HCT116 (cell line): ENCODE results near the gene SCN4A. TPM values are rescaled to one million over a fixed set of nuclear protein-coding genes. Genes with fewer than 3 reads are reported as not detected.

ENCODE experiments used
- ATAC-seq: fragments of 200-7000 bp; cut with Tn5 transposase; 2 replicates; pipeline ENCODE4 v1.9.1; 2020; ENCODE audit warnings: mild to moderate bottlenecking, moderate library complexity
- BruUV-seq: library from RNA; stranded (reverse); fragments of 400-500 nt; replicated peaks from 2 replicates; lab custom pipeline; 2021; lab: Mats Ljungman, UMichigan
- CTCF ChIA-PET: fragments of 300-600 bp; sonication (Branson Sonifier 250); formaldehyde crosslinking; loops from one replicate; lab custom pipeline; 2021; ENCODE audit warnings: antibody characterized with exemption; lab: Charles Lee
- POLR2A ChIA-PET: fragments of 300-600, 350-600 bp; sonication (Branson Sonifier 250); formaldehyde crosslinking; loops from one replicate; lab custom pipeline; 2021; ENCODE audit warnings: antibody characterized with exemption; lab: Charles Lee
- RAD21 ChIA-PET, 2 experiments: fragments of 300-600 bp; sonication (Branson Sonifier 250); formaldehyde crosslinking; loops; one replicate each; lab custom pipeline; 2023; ENCODE audit warnings: low total read pairs in 2 of 2; ENCODE audit not compliant: uncharacterized antibody in 2 of 2, unreplicated experiment in 2 of 2, low non-redundant PET in 1 of 2; lab: Charles Lee
- DNase-seq: peaks from one replicate; pipeline ENCODE4 v3.0.0-alpha.2; 2010; ENCODE audit warnings: low read depth, low spot score
- H2AFZ ChIP-seq: fragments of 200-600 bp; shearing (Covaris generic), sonication (generic); 2 replicates; pipeline ENCODE4 v1.6.1; 2017; ENCODE audit warnings: low read depth, mixed run types, mixed read lengths, antibody characterized with exemption, low read length; ENCODE audit not compliant: poor library complexity, severe bottlenecking
- H3K27ac ChIP-seq: 2 replicates; pipeline ENCODE4 v1.5.1; 2012; ENCODE audit warnings: low read depth, low read length
- H3K27me3 ChIP-seq: fragments of 200-600 bp; sonication (generic); 2 replicates; pipeline ENCODE4 v1.6.1; 2016; ENCODE audit warnings: mixed run types, low read length, mixed read lengths; ENCODE audit not compliant: insufficient read depth
- H3K36me3 ChIP-seq, 2 experiments: fragments of 200-500 bp in 1 of 2; fragments of 200-600 bp in 1 of 2; sonication (Bioruptor generic) in 1 of 2; sonication (generic) in 1 of 2; 2 replicates each; pipeline versions ENCODE4 v1.5.1 to v1.6.1; 2014 to 2016; ENCODE audit warnings: low read length in 2 of 2, inconsistent platforms in 1 of 2, mixed read lengths in 1 of 2, mixed run types in 1 of 2; ENCODE audit not compliant: insufficient read depth in 2 of 2, control insufficient read depth in 1 of 2
- H3K4me1 ChIP-seq, 2 experiments: fragments of 200-600 bp in 1 of 2; sonication (generic) in 1 of 2; 2 replicates each; pipeline versions ENCODE4 v1.5.1 to v1.6.1; 2012 to 2017; ENCODE audit warnings: low read length in 2 of 2, inconsistent platforms in 1 of 2, mild to moderate bottlenecking in 1 of 2, mixed read lengths in 1 of 2, mixed run types in 1 of 2, moderate library complexity in 1 of 2; ENCODE audit not compliant: insufficient read depth in 2 of 2, control insufficient read depth in 1 of 2
- H3K4me2 ChIP-seq: fragments of 200-600 bp; sonication (generic); 2 replicates; pipeline ENCODE4 v1.6.1; 2017; ENCODE audit warnings: mixed run types, low read length, mixed read lengths
- H3K4me3 ChIP-seq, 2 experiments: fragments of 200-600 bp in 1 of 2; sonication (generic) in 1 of 2; replicated peaks in 1 of 2; 2 replicates each; pipeline ENCODE4 v1.5.1; 2011 to 2016; ENCODE audit warnings: low read length in 2 of 2, control low read depth in 1 of 2, low read depth in 1 of 2, mild to moderate bottlenecking in 1 of 2, mixed read lengths in 1 of 2, mixed run types in 1 of 2
- H3K79me2 ChIP-seq: fragments of 200-600 bp; sonication (generic); 2 replicates; pipeline ENCODE4 v1.6.1; 2017; ENCODE audit warnings: mild to moderate bottlenecking, mixed run types, low read length, moderate library complexity, mixed read lengths; ENCODE audit not compliant: insufficient read depth
- H3K9ac ChIP-seq: fragments of 200-600 bp; sonication (generic); 2 replicates; pipeline ENCODE4 v1.6.1; 2016; ENCODE audit warnings: low read length, mixed read lengths
- H3K9me2 ChIP-seq: fragments of 200-600 bp; sonication (generic), shearing (Covaris generic); 2 replicates; pipeline ENCODE4 v1.6.1; 2017; ENCODE audit warnings: mixed run types, mild to moderate bottlenecking, moderate library complexity; ENCODE audit not compliant: insufficient read depth
- H3K9me3 ChIP-seq, 2 experiments: fragments of 200-500 bp in 1 of 2; fragments of 200-600 bp in 1 of 2; sonication (Bioruptor generic) in 1 of 2; sonication (generic) in 1 of 2; 2 replicates each; pipeline ENCODE4 v1.6.1; 2014 to 2017; ENCODE audit warnings: low read length in 2 of 2, mixed read lengths in 2 of 2, inconsistent platforms in 1 of 2, low read depth in 1 of 2, mild to moderate bottlenecking in 1 of 2, mixed run types in 1 of 2, moderate library complexity in 1 of 2; ENCODE audit not compliant: control insufficient read depth in 1 of 2, insufficient read depth in 1 of 2
- H4K20me1 ChIP-seq: fragments of 200-600 bp; sonication (generic), shearing (Covaris generic); 2 replicates; pipeline ENCODE4 v1.6.1; 2017; ENCODE audit warnings: mixed run types, mild to moderate bottlenecking, moderate library complexity; ENCODE audit not compliant: insufficient read depth
- ATF3 ChIP-seq: IDR thresholded peaks from 2 replicates; pipeline ENCODE4 v1.6.1; 2012
- CEBPB ChIP-seq: IDR thresholded peaks from 2 replicates; pipeline ENCODE4 v1.6.1; 2012; ENCODE audit warnings: low read depth
- ELF1 ChIP-seq: IDR thresholded peaks from 2 replicates; pipeline ENCODE4 v1.6.1; 2012; ENCODE audit warnings: low read depth, borderline replicate concordance
- EZH2 ChIP-seq: fragments of 200-600 bp; sonication (generic); IDR thresholded peaks from 2 replicates; pipeline ENCODE4 v1.6.1; 2017; ENCODE audit warnings: antibody characterized with exemption, mixed run types
- EZH2phosphoT487 ChIP-seq: fragments of 200-600 bp; IDR thresholded peaks from 2 replicates; pipeline ENCODE4 v1.6.1; 2018; ENCODE audit warnings: antibody characterized with exemption, borderline replicate concordance
- JUND ChIP-seq: IDR thresholded peaks from 2 replicates; pipeline ENCODE4 v1.6.1; 2012
- MAX ChIP-seq: IDR thresholded peaks from 2 replicates; pipeline ENCODE4 v1.6.1; 2012
- POLR2A ChIP-seq: IDR thresholded peaks from 2 replicates; pipeline ENCODE4 v1.7.0; 2011; ENCODE audit warnings: borderline replicate concordance; ENCODE audit not compliant: insufficient read depth, insufficient read length; ENCODE audit errors: extremely low read depth
- POLR2AphosphoS5 ChIP-seq: IDR thresholded peaks from 2 replicates; pipeline ENCODE4 v1.6.1; 2011; ENCODE audit warnings: mild to moderate bottlenecking, low read depth, low read length, moderate library complexity
- RAD21 ChIP-seq: IDR thresholded peaks from 2 replicates; pipeline ENCODE4 v1.6.1; 2012; ENCODE audit warnings: low read depth, mild to moderate bottlenecking
- REST ChIP-seq: IDR thresholded peaks from 2 replicates; pipeline ENCODE4 v1.6.1; 2012; ENCODE audit warnings: low read depth
- SIN3A ChIP-seq: IDR thresholded peaks from 2 replicates; pipeline ENCODE4 v1.6.1; 2012; ENCODE audit warnings: low read depth
- SP1 ChIP-seq: IDR thresholded peaks from 2 replicates; pipeline ENCODE4 v1.6.1; 2012; ENCODE audit warnings: low read depth
- ZFX ChIP-seq: fragments of 450-650 bp; IDR thresholded peaks from 2 replicates; pipeline ENCODE4 v1.6.1; 2017
- intact Hi-C: fragments of 100-400 bp; cut with micrococcal nuclease; formaldehyde crosslinking; loops from 2 replicates; pipeline ENCODE4 v1.10.0; 2022
- total RNA-seq: library from RNA; stranded (reverse); gene quantifications from one replicate; pipeline ENCODE4 v1.2.1, GENCODE V29; 2021; ENCODE audit not compliant: unreplicated experiment

The SCN4A gene
- total RNA-seq, 1 experiment from 2014 or later: 2.7 TPM

- ChIA-PET POLR2A (no interaction called here), RAD21 (interaction anchor here (0.9 to 1.9 kb wide), 2 partner anchors 98 kb away, joined by 3 to 5 read pairs; no protein-coding TSS in a partner anchor), CTCF (interaction anchor here (0.9 to 3.2 kb wide), 8 partner anchors 9 to 128 kb away, joined by 3 to 32 read pairs (median 8); partner anchors contain the start of gene GH1)
- Histone ChIP-seq H3K9ac (no peak overlapping the region), H3K36me3 (no peaks in the 10 kb centered on the region), H3K9me3 (no peaks in the 10 kb centered on the region), H4K20me1 (no peaks in the 10 kb centered on the region), H3K4me2 (no peak overlapping the region), H3K4me1 (no peaks in the 10 kb centered on the region), H3K27me3 (no peaks in the 10 kb centered on the region), H3K79me2 (no peaks in the 10 kb centered on the region), H2AFZ (no peak overlapping the region), H3K4me3 (no peak overlapping the region), H3K27ac (no peak overlapping the region), H3K9me2 (no peaks in the 10 kb centered on the region)
- intact Hi-C loops: loop anchor here (2.0 to 10.0 kb wide), 2 partner anchors 98 to 608 kb away; partner anchors contain the start of gene GH1
- no TSS peak for BruUV-seq
- DNase-seq (no peak), ATAC-seq (no peak)
- TF ChIP-seq JUND (no peak), POLR2A (no peak), ELF1 (no peak), EZH2 (no peak), MAX (no peak), ZFX (no peak), CEBPB (no peak), SIN3A (no peak), REST (no peak), RAD21 (no peak), EZH2phosphoT487 (no peak), ATF3 (no peak), SP1 (no peak), POLR2AphosphoS5 (no peak)
Measured at GRCh38 chr17:64016974-64017373, 44.3 kb upstream of the SCN4A start.
